ENCODE results near the gene LEFTY1. TPM values are rescaled to one million over a fixed set of nuclear protein-coding genes. Genes with fewer than 3 reads are reported as not detected.

The LEFTY1 gene
- total RNA-seq, 1 experiment from 2014 or later, result not detected

DNA sequence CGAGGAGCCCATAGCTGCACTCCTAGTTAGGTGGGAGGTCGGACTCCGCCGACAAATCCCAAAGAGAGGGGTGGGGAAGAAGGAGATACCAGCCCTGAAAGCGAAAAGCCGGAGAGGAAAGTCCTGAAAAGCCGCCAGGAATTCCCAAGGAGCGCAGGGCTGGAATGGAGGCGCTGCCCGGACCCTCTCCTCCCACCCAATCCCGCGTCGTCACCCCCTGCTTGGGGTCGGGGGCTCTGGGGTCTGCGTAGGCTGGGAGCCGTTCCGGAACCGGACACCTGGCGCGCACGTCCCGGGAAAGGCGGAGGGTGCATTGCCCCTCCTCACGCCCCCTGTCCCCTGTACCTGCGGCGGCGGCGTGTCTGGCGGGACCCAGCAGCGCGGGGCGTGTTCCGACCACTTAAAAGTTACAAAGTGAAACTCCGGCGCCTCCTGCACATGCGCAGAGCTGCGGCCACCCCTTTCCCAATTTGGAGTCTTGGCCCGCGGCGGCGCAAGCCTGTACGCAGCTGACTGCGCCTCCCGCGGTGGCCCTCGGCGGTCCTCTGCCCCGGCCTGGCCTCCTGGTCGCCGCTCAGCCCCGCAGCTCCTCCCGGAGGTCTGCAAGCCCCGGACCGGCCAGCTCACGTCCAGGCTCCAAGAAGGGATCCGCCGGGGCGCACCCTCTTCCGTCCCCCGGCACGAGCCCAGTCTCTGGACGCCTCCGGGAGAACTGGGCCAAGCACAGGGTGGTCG lies 6.8 kb downstream of the LEFTY1 start, which contains the start of gene TMEM63A:
TMEM63A (minus strand) TSS at position 422 of the 735 bp plus-strand sequence. CDS start 4,800 bp downstream, outside the sequence.
- intact Hi-C loops (cut with micrococcal nuclease), result loop anchor here (1.0 to 5.0 kb wide), 4 partner anchors 16 to 105 kb away; partner anchors contain the start of gene SRP9
- BruUV-seq (replicated peaks), result TSS peak; percentile 38
- Histone ChIP-seq H3K4me2 (ENCODE audit: low read length) (peak within 1 kb of the TSS; percentile 93), H3F3A (ENCODE audit: low read length, unreplicated experiment) (peaks cover 4% of the 10 kb centered on the region), H4K20me1 (ENCODE audit: low read length) (peaks cover 20% of the 10 kb centered on the region; the same call in 1 of the 2 replicates), H3K36me3 (ENCODE audit: low read depth, low read length) (peaks cover 9% of the 10 kb centered on the region), H3K27me3 (ENCODE audit: low read length) (no peaks in the 10 kb centered on the region), H3K9me2 (replicated peaks; ENCODE audit: low read length) (no peaks in the 10 kb centered on the region), H3K4me1 (ENCODE audit: insufficient read depth, low read length) (peaks cover 63% of the 10 kb centered on the region), H3K9me3 (ENCODE audit: low read length) (no peaks in the 10 kb centered on the region), H2AFZ (ENCODE audit: low read length) (peak within 1 kb of the TSS; percentile 77), H3K79me2 (ENCODE audit: low read length) (peaks cover 59% of the 10 kb centered on the region), H3K9ac (ENCODE audit: low read length) (peak within 1 kb of the TSS; percentile 97), H3K27ac (ENCODE audit: low read length) (peak within 1 kb of the TSS; percentile 98), H3K4me3 (ENCODE audit: low read length) (peak within 1 kb of the TSS; percentile 96)
- peak; percentile 60 for ATAC-seq
- CTCF ChIA-PET, result interaction anchor here (0.6 to 1.6 kb wide), 4 partner anchors 11 to 652 kb away, joined by 3 to 9 read pairs (median 5); no protein-coding TSS in a partner anchor
- POLR2A ChIA-PET (ENCODE audit: unreplicated experiment), result interaction anchor here (0.6 to 1.8 kb wide), 8 partner anchors 9 to 222 kb away, joined by 3 to 14 read pairs (median 6); partner anchors contain the start of gene PYCR2
- no peak for TF ChIP-seq EZH2 (IDR thresholded peaks at IDR 0.05; ENCODE audit: low read length, unreplicated experiment)
- TF ChIP-seq, protein P1, sequence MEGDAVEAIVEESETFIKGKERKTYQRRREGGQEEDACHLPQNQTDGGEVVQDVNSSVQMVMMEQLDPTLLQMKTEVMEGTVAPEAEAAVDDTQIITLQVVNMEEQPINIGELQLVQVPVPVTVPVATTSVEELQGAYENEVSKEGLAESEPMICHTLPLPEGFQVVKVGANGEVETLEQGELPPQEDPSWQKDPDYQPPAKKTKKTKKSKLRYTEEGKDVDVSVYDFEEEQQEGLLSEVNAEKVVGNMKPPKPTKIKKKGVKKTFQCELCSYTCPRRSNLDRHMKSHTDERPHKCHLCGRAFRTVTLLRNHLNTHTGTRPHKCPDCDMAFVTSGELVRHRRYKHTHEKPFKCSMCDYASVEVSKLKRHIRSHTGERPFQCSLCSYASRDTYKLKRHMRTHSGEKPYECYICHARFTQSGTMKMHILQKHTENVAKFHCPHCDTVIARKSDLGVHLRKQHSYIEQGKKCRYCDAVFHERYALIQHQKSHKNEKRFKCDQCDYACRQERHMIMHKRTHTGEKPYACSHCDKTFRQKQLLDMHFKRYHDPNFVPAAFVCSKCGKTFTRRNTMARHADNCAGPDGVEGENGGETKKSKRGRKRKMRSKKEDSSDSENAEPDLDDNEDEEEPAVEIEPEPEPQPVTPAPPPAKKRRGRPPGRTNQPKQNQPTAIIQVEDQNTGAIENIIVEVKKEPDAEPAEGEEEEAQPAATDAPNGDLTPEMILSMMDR (conservative IDR thresholded peaks at IDR 0.05; ENCODE audit: low read depth, low read length), result peak; percentile 46
- DNase-seq, result peak; percentile 95

DNA sequence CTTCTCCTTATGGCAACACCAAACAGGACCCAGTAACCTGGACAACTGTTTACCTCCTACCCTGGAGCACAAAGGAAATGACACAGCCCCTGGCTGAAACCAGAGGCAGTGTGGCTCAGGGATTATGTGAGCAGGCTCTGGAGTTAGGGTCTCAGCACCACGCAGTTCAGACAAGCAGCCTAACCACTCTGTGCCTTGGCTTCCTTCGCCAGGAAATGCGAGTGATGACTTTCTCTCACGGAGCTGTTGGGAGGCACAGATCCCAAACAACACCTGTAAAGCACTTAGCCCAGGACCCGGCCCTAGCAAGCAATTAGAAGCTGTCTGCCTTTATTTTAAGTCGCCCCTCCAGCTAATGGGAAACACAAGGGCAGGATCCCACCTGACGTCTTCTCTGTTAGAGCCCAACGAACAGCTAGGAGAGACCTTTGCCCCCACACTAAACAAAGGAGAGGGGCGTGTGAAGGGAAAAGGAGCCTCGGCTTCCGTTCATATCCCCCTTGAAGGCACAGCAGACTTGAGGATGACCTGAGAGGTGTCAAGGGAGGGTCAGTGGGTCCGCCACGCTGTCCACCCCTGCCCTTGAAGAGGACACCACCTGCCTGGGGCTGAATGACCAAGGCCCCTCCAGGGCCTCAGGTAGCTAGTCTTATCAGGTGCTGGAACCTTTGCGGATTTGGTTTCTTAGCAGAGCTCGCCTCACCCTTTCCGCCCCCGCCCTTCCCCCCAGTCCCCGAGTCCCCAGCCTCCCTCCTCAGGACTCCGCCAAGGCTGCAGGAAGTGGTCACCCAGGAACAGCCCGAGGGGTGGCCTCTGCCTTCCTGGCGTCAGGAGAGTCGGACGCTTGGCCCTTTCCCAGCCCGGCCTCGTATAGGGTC lies 7.6 kb downstream of the LEFTY1 start:
- peak; percentile 91 for DNase-seq
- no peaks in the 10 kb centered on the region for H3K27me3 ChIP-seq (ENCODE audit: low read length)
- H3K4me2 ChIP-seq (ENCODE audit: low read length), result peak overlapping the region; percentile 93
- H3K9ac ChIP-seq (ENCODE audit: low read length), result peak overlapping the region; percentile 97
- H3K36me3 ChIP-seq (ENCODE audit: low read depth, low read length), result peaks cover 13% of the 10 kb centered on the region
- peaks cover 67% of the 10 kb centered on the region for H3K79me2 ChIP-seq (ENCODE audit: low read length)
- peak overlapping the region; percentile 96 for H3K4me3 ChIP-seq (ENCODE audit: low read length)
- TF ChIP-seq, protein P1 (conservative IDR thresholded peaks at IDR 0.05; ENCODE audit: low read depth, low read length), result no peak
- TF ChIP-seq EZH2phosphoT487 (IDR thresholded peaks at IDR 0.05; ENCODE audit: borderline replicate concordance, low read length), result no peak
- TF ChIP-seq EZH2 (IDR thresholded peaks at IDR 0.05; ENCODE audit: low read length, unreplicated experiment), result no peak
- no peaks in the 10 kb centered on the region for H3K9me3 ChIP-seq (ENCODE audit: low read length)
- peak overlapping the region; percentile 98 for H3K27ac ChIP-seq (ENCODE audit: low read length)
- intact Hi-C loops (cut with micrococcal nuclease), result loop anchor here (1.0 to 5.0 kb wide), 3 partner anchors 15 to 104 kb away; partner anchors contain the start of gene SRP9
- POLR2A ChIA-PET (ENCODE audit: unreplicated experiment), result interaction anchor here (0.6 to 1.2 kb wide), 8 partner anchors 10 to 421 kb away, joined by 3 to 16 read pairs (median 4); no protein-coding TSS in a partner anchor
- TSS peak; percentile 41 for BruUV-seq (replicated peaks)
- H2AFZ ChIP-seq (ENCODE audit: low read length), result peak overlapping the region; percentile 71
- CTCF ChIA-PET, result interaction anchor here (0.8 to 1.6 kb wide), 3 partner anchors 9 to 106 kb away, joined by 3 to 9 read pairs (median 5); no protein-coding TSS in a partner anchor
- peaks cover 63% of the 10 kb centered on the region for H3K4me1 ChIP-seq (ENCODE audit: insufficient read depth, low read length)
- H4K20me1 ChIP-seq (ENCODE audit: low read length), result peaks cover 23% of the 10 kb centered on the region; the same call in 1 of the 2 replicates
- peak; percentile 54 for ATAC-seq
- H3K9me2 ChIP-seq (replicated peaks; ENCODE audit: low read length), result no peaks in the 10 kb centered on the region
- peaks cover 4% of the 10 kb centered on the region for H3F3A ChIP-seq (ENCODE audit: low read length, unreplicated experiment)
